ENCODE data around the gene JAZF1. TPM values are rescaled to one million over a fixed set of nuclear protein-coding genes. Genes with fewer than 3 reads are reported as not detected.
"Not testable (repeated sequence)": the region's sequence is repeated elsewhere in the genome, so short reads cannot be mapped to it uniquely, and the experiment has no call there.

Gene JAZF1
- total RNA-seq, 1 donor from 2014 or later, result 3.6 TPM

- TF ChIP-seq CTCF (conservative IDR thresholded peaks at IDR 0.05; ENCODE audit: low read depth, low read length), result no peak
- DNase-seq (ENCODE audit: low read depth), result no peak
- no peak overlapping the region for H3K4me3 ChIP-seq (ENCODE audit: low read depth, low read length)
These were observed 281.0 kb downstream of the JAZF1 start for GRCh38 chr7:27899601-27900000.

DNA sequence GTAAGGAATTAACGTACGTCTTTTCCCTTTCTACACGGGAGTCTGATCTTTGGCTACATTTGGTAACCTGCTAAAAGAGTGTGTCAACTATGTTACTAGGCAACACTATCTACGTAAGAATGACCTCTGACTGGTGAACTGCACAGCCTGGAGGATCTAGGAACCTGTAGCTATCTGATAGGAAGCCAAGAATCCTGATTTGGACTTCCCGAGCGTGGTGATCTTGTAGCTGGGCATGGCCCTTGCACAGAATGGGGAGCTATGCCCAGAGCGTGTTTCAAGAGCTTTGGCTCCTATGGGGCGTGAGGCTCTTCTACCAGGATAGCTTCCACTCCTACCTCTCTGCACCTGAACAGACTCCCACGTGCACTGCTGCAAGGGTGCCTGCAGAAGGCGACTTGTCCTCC, 283.2 kb downstream of the JAZF1 start:
- no peak for DNase-seq (ENCODE audit: low read depth)
- no peak for TF ChIP-seq CTCF (conservative IDR thresholded peaks at IDR 0.05; ENCODE audit: low read depth, low read length)
- no peak overlapping the region for H3K4me3 ChIP-seq (ENCODE audit: low read depth, low read length)

DNA sequence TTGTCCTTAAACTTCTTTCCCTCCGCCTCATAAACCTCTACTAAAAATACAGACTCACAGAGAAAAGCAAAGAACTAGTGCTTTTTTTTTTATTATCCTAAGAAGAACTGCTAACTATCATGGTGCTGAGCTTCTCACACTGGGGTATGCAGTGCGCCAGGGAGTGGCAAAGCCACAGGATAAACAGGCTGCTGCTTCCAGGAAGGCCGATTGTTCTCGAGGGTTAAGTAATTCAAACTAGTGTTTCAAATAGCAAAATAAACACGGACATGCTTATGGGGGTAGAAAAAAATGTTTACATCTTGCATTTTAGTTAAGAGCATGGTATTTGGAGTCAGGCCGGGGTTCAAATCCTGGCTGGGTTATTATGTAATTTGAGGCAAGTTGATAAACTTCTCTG, 283.6 kb downstream of the JAZF1 start:
- no peak for DNase-seq (ENCODE audit: low read depth)
- no peak for TF ChIP-seq CTCF (conservative IDR thresholded peaks at IDR 0.05; ENCODE audit: low read depth, low read length)
- H3K4me3 ChIP-seq (ENCODE audit: low read depth, low read length), result no peak overlapping the region

DNA sequence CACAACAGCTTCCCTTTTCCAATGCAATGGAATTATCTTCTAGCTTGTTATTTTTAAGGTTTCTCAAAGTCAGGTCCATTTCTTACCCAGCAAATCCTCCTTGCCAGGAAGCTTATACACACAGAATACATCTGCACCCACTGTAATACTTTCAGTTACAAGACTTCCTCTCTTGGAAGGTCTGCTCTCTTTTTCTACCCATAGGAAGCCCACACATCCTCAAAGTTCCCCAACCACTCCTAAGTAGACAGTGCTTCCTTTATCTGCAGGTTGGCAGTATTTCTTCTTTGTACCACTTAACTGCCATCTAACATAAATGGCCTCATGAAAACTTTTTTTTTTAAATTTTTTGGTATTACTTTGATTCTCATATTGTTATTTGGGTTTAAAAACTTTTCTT, 285.0 kb downstream of the JAZF1 start:
- H3K4me3 ChIP-seq (ENCODE audit: low read depth, low read length), result no peak overlapping the region
- TF ChIP-seq CTCF (conservative IDR thresholded peaks at IDR 0.05; ENCODE audit: low read depth, low read length), result no peak
- DNase-seq (ENCODE audit: low read depth), result no peak

DNA sequence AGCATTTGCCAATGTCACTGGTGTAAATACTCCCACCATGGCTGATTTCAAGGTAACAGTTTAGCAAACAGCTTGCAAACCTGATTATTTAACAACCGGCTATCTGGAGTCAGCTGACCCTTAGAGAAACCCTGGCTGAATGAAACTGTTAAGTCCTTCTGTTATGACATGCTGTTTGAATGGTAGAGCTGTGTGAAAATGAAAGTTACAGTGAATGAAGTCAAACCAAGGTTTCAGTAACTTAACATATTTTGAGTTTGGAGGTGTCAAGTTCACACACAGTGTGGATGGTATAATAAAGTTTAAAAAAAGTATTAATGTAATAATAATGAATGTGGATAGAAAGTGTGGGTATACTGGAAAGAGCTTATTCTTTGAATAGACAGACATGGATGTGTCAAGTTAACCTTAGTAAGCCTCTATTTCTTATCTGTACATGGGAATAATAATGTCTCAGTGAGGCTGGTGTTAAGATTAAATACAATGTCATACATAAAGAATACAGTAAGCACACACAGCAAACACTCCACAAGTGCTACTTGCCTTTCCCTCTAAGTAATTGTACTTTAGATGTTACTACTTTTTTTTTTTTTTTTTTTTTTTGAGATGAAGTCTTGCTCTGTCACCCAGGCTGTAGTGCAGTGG, 290.3 kb downstream of the JAZF1 start:
- no peak for TF ChIP-seq CTCF (conservative IDR thresholded peaks at IDR 0.05; ENCODE audit: low read depth, low read length)
- no peak for DNase-seq (ENCODE audit: low read depth)
- H3K4me3 ChIP-seq (ENCODE audit: low read depth, low read length), result no peak overlapping the region

DNA sequence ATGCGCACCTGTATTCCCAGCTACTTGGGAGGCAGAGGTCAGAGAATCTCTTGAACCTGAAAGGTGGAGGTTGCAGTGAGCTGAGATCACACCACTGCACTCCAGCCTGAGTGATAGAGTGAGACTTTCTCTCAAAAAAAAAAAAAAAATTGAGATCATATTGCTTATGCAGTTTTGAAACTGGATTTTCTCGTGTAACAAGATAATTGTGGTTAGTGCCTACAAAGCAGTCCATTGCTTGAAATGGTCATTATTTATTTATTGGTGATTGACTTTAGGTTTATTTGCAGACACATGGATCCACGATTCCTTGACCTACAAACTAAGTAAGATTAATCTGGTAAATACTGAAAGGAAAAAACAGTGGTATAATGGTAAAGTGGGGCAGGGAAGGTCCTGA, 290.8 kb downstream of the JAZF1 start:
- no peak for DNase-seq (ENCODE audit: low read depth)
- TF ChIP-seq CTCF (conservative IDR thresholded peaks at IDR 0.05; ENCODE audit: low read depth, low read length), result no peak
- H3K4me3 ChIP-seq (ENCODE audit: low read depth, low read length), result no peak overlapping the region

DNA sequence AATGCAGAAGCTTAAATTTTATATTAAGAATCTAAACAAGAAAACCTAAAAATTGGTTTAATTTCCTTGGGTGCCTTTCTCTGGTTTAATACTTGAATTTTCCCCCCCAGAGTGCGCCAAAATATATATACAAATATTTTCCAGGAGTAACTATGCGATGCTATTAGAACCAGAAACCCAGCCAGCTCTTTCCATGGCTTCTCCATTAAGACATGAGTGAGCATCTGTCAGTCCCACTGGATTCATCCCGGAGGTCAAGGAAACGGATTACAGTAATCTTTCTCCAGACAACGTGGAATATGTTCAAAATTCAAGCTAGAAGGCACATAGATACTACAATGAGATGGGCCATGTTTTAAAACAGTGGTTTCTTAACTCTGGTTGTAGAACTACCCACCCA, 291.9 kb downstream of the JAZF1 start:
- DNase-seq (ENCODE audit: low read depth), result no peak
- no peak for TF ChIP-seq CTCF (conservative IDR thresholded peaks at IDR 0.05; ENCODE audit: low read depth, low read length)
- no peak overlapping the region for H3K4me3 ChIP-seq (ENCODE audit: low read depth, low read length)

GRCh38 chr7:27886710-27887109, 293.9 kb downstream of the JAZF1 start:
- H3K4me3 ChIP-seq (ENCODE audit: low read depth, low read length); DNase-seq (ENCODE audit: low read depth): not testable (repeated sequence)
